HEK293 (cell line): ENCODE results near the gene SMAD1.

Source experiments
- CTCF ChIA-PET: fragments of 350-600 bp; formaldehyde crosslinking; extraction: SDS; loops from one replicate; lab custom pipeline; 2021; ENCODE audit warnings: antibody characterized with exemption; lab: Yijun Ruan, JAX
- POLR2A ChIA-PET: fragments of 300-600 bp; formaldehyde crosslinking; extraction: SDS; loops from one replicate; lab custom pipeline; 2020; ENCODE audit warnings: antibody characterized with exemption, inconsistent platforms; lab: Yijun Ruan, JAX
- H3K27ac ChIP-seq: fragments of 200-500 bp; sonication (Bioruptor generic); 2 replicates; pipeline ENCODE4 v1.5.1; 2014; ENCODE audit warnings: low read depth, low read length, control low read depth, inconsistent platforms; ENCODE audit errors: extremely low read depth
- H3K36me3 ChIP-seq, 2 experiments: fragments of 200-500 bp in 1 of 2; sonication (Bioruptor generic) in 1 of 2; 1 replicate in 1 of 2; 2 replicates in 1 of 2; pipeline ENCODE4 v1.5.1; 2014 to 2017; ENCODE audit warnings: inconsistent platforms in 2 of 2, low read length in 2 of 2; ENCODE audit not compliant: control insufficient read depth in 2 of 2, insufficient read depth in 1 of 2
- H3K4me1 ChIP-seq: fragments of 200-500 bp; sonication (Bioruptor generic); 2 replicates; pipeline ENCODE4 v1.5.1; 2014; ENCODE audit warnings: mild to moderate bottlenecking, low read length, inconsistent platforms; ENCODE audit not compliant: control insufficient read depth, insufficient read depth
- H3K4me3 ChIP-seq: 2 replicates; pipeline ENCODE4 v1.5.1; 2011; ENCODE audit warnings: low read depth, mild to moderate bottlenecking, control low read depth, low read length, moderate library complexity
- H3K9me3 ChIP-seq: fragments of 200-500 bp; sonication (Bioruptor generic); 2 replicates; pipeline ENCODE4 v1.5.1; 2014; ENCODE audit warnings: low read depth, low read length, inconsistent platforms; ENCODE audit not compliant: control insufficient read depth, insufficient read depth
- KLF9 ChIP-seq: fragments of 450-650 bp; formaldehyde crosslinking; IDR thresholded peaks from 2 replicates; pipeline ENCODE4 v1.5.1; 2016; ENCODE audit warnings: missing biosample characterization, missing genetic modification characterization, low read depth
- MEIS1 ChIP-seq: sonication (generic); formaldehyde crosslinking; IDR thresholded peaks from 2 replicates; pipeline ENCODE4 v1.8.1; 2022; ENCODE audit warnings: missing genetic modification reagents, mild to moderate bottlenecking, borderline replicate concordance
- MYNN ChIP-seq: fragments of 450-650 bp; formaldehyde crosslinking; IDR thresholded peaks from 2 replicates; pipeline ENCODE4 v1.5.1; 2016; ENCODE audit warnings: missing biosample characterization, missing genetic modification characterization, borderline replicate concordance
- OVOL3 ChIP-seq: fragments of 450-650 bp; formaldehyde crosslinking; IDR thresholded peaks from 2 replicates; pipeline ENCODE4 v1.5.1; 2016; ENCODE audit warnings: missing biosample characterization, missing genetic modification characterization
- ZBTB20 ChIP-seq: fragments of 450-650 bp; formaldehyde crosslinking; IDR thresholded peaks from 2 replicates; pipeline ENCODE4 v1.5.1; 2016; ENCODE audit warnings: missing biosample characterization, missing genetic modification characterization
- ZNF23 ChIP-seq: fragments of 450-650 bp; formaldehyde crosslinking; IDR thresholded peaks from 2 replicates; pipeline ENCODE4 v1.5.1; 2016; ENCODE audit warnings: missing biosample characterization, missing genetic modification characterization, borderline replicate concordance
- ZNF280D ChIP-seq: fragments of 450-650 bp; formaldehyde crosslinking; IDR thresholded peaks from 2 replicates; pipeline ENCODE4 v1.5.1; 2016; ENCODE audit warnings: missing biosample characterization, missing genetic modification characterization
- ZNF324 ChIP-seq: fragments of 450-650 bp; formaldehyde crosslinking; IDR thresholded peaks from 2 replicates; pipeline ENCODE4 v1.5.1; 2016; ENCODE audit warnings: missing biosample characterization, missing genetic modification characterization
- ZNF394 ChIP-seq: fragments of 450-650 bp; formaldehyde crosslinking; IDR thresholded peaks from 2 replicates; pipeline ENCODE4 v1.5.1; 2016; ENCODE audit warnings: missing biosample characterization, missing genetic modification characterization, mild to moderate bottlenecking, moderate library complexity, borderline replicate concordance
- ZNF473 ChIP-seq: fragments of 450-650 bp; formaldehyde crosslinking; IDR thresholded peaks from 2 replicates; pipeline ENCODE4 v1.5.1; 2017; ENCODE audit warnings: missing biosample characterization, missing genetic modification characterization
- ZNF48 ChIP-seq: fragments of 450-650 bp; formaldehyde crosslinking; IDR thresholded peaks from 2 replicates; pipeline ENCODE4 v1.5.1; 2016; ENCODE audit warnings: missing biosample characterization, missing genetic modification characterization
- ZNF514 ChIP-seq: fragments of 450-650 bp; formaldehyde crosslinking; IDR thresholded peaks from 2 replicates; pipeline ENCODE4 v1.5.1; 2016; ENCODE audit warnings: missing biosample characterization, missing genetic modification characterization
- ZNF518A ChIP-seq: fragments of 450-650 bp; formaldehyde crosslinking; conservative IDR thresholded peaks from 2 replicates; pipeline ENCODE4 v1.5.1; 2016; ENCODE audit warnings: low read depth, missing biosample characterization, missing genetic modification characterization
- ZNF585B ChIP-seq: fragments of 450-650 bp; formaldehyde crosslinking; IDR thresholded peaks from 2 replicates; pipeline ENCODE4 v1.5.1; 2016; ENCODE audit warnings: missing biosample characterization, missing genetic modification characterization
- ZNF768 ChIP-seq: fragments of 450-650 bp; formaldehyde crosslinking; IDR thresholded peaks from 2 replicates; pipeline ENCODE4 v1.5.1; 2018; ENCODE audit warnings: missing biosample characterization, mild to moderate bottlenecking, missing genetic modification characterization
- TF ChIP-seq, protein P1 (sequence below): fragments of 450-650 bp; IDR thresholded peaks from 2 replicates; pipeline ENCODE4 v1.5.1; 2018; ENCODE audit warnings: missing biosample characterization, mild to moderate bottlenecking, missing genetic modification characterization
- TF ChIP-seq, protein P2 (sequence below): fragments of 450-650 bp; formaldehyde crosslinking; IDR thresholded peaks from 2 replicates; pipeline ENCODE4 v1.5.1; 2016; ENCODE audit warnings: missing biosample characterization, missing genetic modification characterization

Gene SMAD1

GRCh38 chr4:145589916-145590702 lies 108.5 kb downstream of the SMAD1 start (continued):
- no peak for TF ChIP-seq ZNF518A (tag by site-specific recombination)

DNA sequence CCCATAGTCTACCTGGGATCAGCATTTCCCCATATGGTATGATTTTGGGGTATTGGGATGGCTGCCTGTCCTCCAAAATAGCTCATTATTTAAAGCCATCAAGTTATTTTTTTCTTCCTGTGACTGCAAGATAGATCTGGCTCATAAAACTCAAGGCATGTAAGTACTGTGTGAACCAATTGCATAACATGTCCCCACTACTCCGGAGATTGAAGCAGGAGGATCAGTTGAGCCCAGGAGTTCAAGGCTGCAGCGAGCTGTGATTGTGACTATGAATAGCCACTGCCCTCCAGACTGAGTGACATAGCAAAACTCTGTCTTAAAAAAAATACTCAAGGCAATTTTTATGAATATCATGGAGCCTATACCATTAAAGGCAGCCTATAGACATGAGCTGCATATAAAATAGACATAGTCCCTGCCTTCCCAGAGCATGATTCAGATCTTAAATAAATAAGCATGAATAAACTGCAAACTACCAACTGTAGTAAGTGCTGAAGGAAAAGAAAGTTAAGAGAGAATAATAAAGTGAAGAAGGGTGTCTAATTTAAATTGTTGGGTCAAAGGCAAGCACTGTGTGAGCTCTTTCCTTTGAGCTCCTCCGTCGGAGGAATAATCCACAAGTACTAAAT lies 120.6 kb downstream of the SMAD1 start:
- H3K36me3 ChIP-seq = no peaks in the 10 kb centered on the region
- H3K9me3 ChIP-seq = no peaks in the 10 kb centered on the region
- ChIA-PET CTCF (interaction anchor here (0.7 kb wide), 1 partner anchor 386 kb away, joined by 4 read pairs; no protein-coding TSS in a partner anchor), POLR2A (no interaction called here)
- no peak overlapping the region for H3K27ac ChIP-seq
- no peak overlapping the region for H3K4me3 ChIP-seq
- no peaks in the 10 kb centered on the region for H3K4me1 ChIP-seq
- no peak for TF ChIP-seq ZNF48 (tag by site-specific recombination)
- no peak for TF ChIP-seq KLF9
- no peak for TF ChIP-seq MEIS1 (CRISPR knock-in tag)
- no peak for TF ChIP-seq ZNF768 (tag by site-specific recombination)
- TF ChIP-seq ZNF585B (tag by site-specific recombination) = no peak
- TF ChIP-seq ZNF394 (tag by site-specific recombination) = no peak
- no peak for TF ChIP-seq MYNN
- TF ChIP-seq, protein P1, sequence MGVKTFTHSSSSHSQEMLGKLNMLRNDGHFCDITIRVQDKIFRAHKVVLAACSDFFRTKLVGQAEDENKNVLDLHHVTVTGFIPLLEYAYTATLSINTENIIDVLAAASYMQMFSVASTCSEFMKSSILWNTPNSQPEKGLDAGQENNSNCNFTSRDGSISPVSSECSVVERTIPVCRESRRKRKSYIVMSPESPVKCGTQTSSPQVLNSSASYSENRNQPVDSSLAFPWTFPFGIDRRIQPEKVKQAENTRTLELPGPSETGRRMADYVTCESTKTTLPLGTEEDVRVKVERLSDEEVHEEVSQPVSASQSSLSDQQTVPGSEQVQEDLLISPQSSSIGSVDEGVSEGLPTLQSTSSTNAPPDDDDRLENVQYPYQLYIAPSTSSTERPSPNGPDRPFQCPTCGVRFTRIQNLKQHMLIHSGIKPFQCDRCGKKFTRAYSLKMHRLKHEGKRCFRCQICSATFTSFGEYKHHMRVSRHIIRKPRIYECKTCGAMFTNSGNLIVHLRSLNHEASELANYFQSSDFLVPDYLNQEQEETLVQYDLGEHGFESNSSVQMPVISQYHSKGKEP = no peak
- TF ChIP-seq, protein P2, sequence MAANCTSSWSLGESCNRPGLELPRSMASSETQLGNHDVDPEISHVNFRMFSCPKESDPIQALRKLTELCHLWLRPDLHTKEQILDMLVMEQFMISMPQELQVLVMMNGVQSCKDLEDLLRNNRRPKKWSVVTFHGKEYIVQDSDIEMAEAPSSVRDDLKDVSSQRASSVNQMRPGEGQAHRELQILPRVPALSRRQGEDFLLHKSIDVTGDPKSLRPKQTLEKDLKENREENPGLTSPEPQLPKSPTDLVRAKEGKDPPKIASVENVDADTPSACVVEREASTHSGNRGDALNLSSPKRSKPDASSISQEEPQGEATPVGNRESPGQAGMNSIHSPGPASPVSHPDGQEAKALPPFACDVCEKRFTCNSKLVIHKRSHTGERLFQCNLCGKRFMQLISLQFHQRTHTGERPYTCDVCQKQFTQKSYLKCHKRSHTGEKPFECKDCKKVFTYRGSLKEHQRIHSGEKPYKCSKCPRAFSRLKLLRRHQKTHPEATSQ (tag by site-specific recombination) = no peak
- TF ChIP-seq ZNF473 (tag by site-specific recombination) = no peak
- TF ChIP-seq ZNF514 (tag by site-specific recombination) = no peak
- TF ChIP-seq OVOL3 (tag by site-specific recombination) = no peak
- no peak for TF ChIP-seq ZBTB20 (tag by site-specific recombination)
- no peak for TF ChIP-seq ZNF23
- TF ChIP-seq ZNF324 (tag by site-specific recombination) = no peak
- no peak for TF ChIP-seq ZNF280D (tag by site-specific recombination)
